ENCODE measurements around the gene NDUFS7. TPM values are rescaled to one million over a fixed set of nuclear protein-coding genes. Genes with fewer than 3 reads are reported as not detected.

NDUFS7 gene
- total and polyA plus RNA-seq, 10 of the 15 experiments (the other 5 are each of a cell fraction or from before 2014, with no cell fraction given) = 5.1 to 282 (median 92.9) TPM

DNA sequence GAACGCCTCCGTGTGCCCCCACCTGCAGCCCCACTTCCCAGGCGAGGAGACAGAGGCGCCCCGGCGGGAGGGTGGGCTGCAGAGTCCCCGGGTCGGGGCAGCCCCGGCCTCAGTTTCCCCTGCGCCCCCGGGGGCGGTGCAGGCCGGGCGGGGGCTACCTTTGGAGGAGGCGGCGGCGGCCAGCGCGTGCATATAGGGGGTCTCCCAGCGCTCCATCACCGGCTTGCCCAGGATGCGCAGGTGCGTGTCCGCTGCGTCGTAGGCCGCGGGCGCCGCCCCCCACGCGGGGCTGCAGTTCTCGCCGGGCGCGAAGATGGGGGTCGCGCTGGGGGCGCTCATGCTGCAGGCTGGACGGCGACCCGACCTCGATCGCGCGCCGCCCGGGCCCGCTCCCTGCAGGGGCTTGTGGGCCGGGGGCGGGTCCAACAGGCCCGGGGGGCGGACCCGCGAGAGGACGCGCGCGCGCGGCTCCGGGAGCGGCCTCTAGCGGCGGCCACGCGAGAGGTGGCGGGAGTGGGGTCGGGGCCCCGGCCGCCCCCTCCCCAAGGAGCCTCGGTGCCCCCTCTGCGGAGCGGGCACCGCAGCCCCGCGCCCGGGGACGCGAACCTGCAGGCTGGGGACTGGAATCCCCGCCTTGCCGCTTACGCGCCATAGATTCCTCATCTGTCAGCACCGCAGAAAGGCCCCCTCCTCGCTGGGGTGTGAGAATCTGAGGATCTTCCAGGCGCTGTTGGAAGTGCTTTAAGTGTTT is 17.6 kb downstream of the NDUFS7 start, which contains the start of gene GAMT:
Gene GAMT (minus strand): TSS at position 405 of the 751 bp plus-strand sequence. CDS start 66 bp downstream, at position 339.
- Histone ChIP-seq H3K4me3 (peak within 1 kb of the TSS; percentile 81), H2AFZ (ENCODE audit: control insufficient read depth, low read depth, low read length) (peak within 1 kb of the TSS; percentile 72), H3K9ac (ENCODE audit: control insufficient read depth, insufficient read depth, low read length) (peak within 1 kb of the TSS; percentile 64), H3K4me2 (ENCODE audit: control insufficient read depth, insufficient read depth) (peak within 1 kb of the TSS; percentile 87), H3K9me3 (replicated peaks; ENCODE audit: control insufficient read depth, insufficient read depth, low read length) (no peaks in the 10 kb centered on the region), H3K36me3 (ENCODE audit: control insufficient read depth in 2 of 2, insufficient read depth in 2 of 2, low read length in 1 of 2) (no peaks in the 10 kb centered on the region), H3K27ac (ENCODE audit: control insufficient read depth, insufficient read depth) (no peak within 1 kb of the TSS), H3K4me1 (ENCODE audit: control insufficient read depth, insufficient read depth, low read length) (peaks cover 4% of the 10 kb centered on the region), H3K79me2 (ENCODE audit: control insufficient read depth, insufficient read depth, low read length) (no peaks in the 10 kb centered on the region; the same call in 1 of the 2 replicates), H4K20me1 (ENCODE audit: control insufficient read depth, insufficient read depth) (no peaks in the 10 kb centered on the region), H3K27me3 (replicated peaks in 1 of 2; ENCODE audit: control insufficient read depth in 2 of 2, insufficient read depth in 2 of 2, low read length in 1 of 2) (peaks cover 1 to 5% of the 10 kb centered on the region in 2 experiments; a peak in 2 of 4 replicates)
- no peak for DNase-seq (ENCODE audit: low read depth, low spot score)
- FAIRE-seq = no peak
- in situ Hi-C loops (cut with MboI) = no loop called here
- intact Hi-C loops (cut with micrococcal nuclease; ENCODE audit: unreplicated experiment) = no loop called here
- no TSS peak for BruUV-seq (replicated peaks)
- WGBS (ENCODE audit: insufficient coverage, insufficient replicate concordance, low lambda C conversion rate, missing lambda C conversion rate) = 2% methylated on average over 85 of the region's 87 CpGs
- ChIA-PET SMC1A (ENCODE audit: uncharacterized antibody, unreplicated experiment) (interaction anchor here (1.1 kb wide), 1 partner anchor 18 kb away, joined by 3 read pairs; no protein-coding TSS in a partner anchor), CTCF (no interaction called here), RAD21 (ENCODE audit: unreplicated experiment) (no interaction called here), POLR2A (no interaction called here)
- ATAC-seq = peak; percentile 81
- TF ChIP-seq LARP7 (IDR thresholded peaks at IDR 0.05) = peak; percentile 70
- TF ChIP-seq PML (IDR thresholded peaks at IDR 0.05; ENCODE audit: low read length) = no peak
- TF ChIP-seq, protein P1, sequence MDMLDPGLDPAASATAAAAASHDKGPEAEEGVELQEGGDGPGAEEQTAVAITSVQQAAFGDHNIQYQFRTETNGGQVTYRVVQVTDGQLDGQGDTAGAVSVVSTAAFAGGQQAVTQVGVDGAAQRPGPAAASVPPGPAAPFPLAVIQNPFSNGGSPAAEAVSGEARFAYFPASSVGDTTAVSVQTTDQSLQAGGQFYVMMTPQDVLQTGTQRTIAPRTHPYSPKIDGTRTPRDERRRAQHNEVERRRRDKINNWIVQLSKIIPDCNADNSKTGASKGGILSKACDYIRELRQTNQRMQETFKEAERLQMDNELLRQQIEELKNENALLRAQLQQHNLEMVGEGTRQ (IDR thresholded peaks at IDR 0.05; ENCODE audit: borderline replicate concordance, low read depth, low read length) = no peak
- TF ChIP-seq JUNB (IDR thresholded peaks at IDR 0.05) = no peak
- 0 out of 2 replicates have a peak, but pooled peaks have one; percentile 16 for TF ChIP-seq NR2C1 (IDR thresholded peaks at IDR 0.05)
- peak; percentile 90; the same call in 1 of the 2 replicates for TF ChIP-seq RB1 (IDR thresholded peaks at IDR 0.05; ENCODE audit: borderline replicate concordance)
- TF ChIP-seq DPF2 (IDR thresholded peaks at IDR 0.05) = peak; percentile 60; the same call in 1 of the 2 replicates
- no peak for TF ChIP-seq SREBF2 (IDR thresholded peaks at IDR 0.05; ENCODE audit: low read length)
- TF ChIP-seq, protein P2, sequence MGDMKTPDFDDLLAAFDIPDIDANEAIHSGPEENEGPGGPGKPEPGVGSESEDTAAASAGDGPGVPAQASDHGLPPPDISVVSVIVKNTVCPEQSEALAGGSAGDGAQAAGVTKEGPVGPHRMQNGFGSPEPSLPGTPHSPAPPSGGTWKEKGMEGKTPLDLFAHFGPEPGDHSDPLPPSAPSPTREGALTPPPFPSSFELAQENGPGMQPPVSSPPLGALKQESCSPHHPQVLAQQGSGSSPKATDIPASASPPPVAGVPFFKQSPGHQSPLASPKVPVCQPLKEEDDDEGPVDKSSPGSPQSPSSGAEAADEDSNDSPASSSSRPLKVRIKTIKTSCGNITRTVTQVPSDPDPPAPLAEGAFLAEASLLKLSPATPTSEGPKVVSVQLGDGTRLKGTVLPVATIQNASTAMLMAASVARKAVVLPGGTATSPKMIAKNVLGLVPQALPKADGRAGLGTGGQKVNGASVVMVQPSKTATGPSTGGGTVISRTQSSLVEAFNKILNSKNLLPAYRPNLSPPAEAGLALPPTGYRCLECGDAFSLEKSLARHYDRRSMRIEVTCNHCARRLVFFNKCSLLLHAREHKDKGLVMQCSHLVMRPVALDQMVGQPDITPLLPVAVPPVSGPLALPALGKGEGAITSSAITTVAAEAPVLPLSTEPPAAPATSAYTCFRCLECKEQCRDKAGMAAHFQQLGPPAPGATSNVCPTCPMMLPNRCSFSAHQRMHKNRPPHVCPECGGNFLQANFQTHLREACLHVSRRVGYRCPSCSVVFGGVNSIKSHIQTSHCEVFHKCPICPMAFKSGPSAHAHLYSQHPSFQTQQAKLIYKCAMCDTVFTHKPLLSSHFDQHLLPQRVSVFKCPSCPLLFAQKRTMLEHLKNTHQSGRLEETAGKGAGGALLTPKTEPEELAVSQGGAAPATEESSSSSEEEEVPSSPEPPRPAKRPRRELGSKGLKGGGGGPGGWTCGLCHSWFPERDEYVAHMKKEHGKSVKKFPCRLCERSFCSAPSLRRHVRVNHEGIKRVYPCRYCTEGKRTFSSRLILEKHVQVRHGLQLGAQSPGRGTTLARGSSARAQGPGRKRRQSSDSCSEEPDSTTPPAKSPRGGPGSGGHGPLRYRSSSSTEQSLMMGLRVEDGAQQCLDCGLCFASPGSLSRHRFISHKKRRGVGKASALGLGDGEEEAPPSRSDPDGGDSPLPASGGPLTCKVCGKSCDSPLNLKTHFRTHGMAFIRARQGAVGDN (IDR thresholded peaks at IDR 0.05) = peak; percentile 48; the same call in 1 of the 2 replicates
- no peak for TF ChIP-seq MYB (IDR thresholded peaks at IDR 0.05; ENCODE audit: borderline replicate concordance, low read depth, low read length)
- TF ChIP-seq, protein P3, sequence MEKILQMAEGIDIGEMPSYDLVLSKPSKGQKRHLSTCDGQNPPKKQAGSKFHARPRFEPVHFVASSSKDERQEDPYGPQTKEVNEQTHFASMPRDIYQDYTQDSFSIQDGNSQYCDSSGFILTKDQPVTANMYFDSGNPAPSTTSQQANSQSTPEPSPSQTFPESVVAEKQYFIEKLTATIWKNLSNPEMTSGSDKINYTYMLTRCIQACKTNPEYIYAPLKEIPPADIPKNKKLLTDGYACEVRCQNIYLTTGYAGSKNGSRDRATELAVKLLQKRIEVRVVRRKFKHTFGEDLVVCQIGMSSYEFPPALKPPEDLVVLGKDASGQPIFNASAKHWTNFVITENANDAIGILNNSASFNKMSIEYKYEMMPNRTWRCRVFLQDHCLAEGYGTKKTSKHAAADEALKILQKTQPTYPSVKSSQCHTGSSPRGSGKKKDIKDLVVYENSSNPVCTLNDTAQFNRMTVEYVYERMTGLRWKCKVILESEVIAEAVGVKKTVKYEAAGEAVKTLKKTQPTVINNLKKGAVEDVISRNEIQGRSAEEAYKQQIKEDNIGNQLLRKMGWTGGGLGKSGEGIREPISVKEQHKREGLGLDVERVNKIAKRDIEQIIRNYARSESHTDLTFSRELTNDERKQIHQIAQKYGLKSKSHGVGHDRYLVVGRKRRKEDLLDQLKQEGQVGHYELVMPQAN (conservative IDR thresholded peaks at IDR 0.05) = peak; percentile 79
- TF ChIP-seq SMARCA5 (IDR thresholded peaks at IDR 0.05) = peak; percentile 77
- TF ChIP-seq, protein P4, sequence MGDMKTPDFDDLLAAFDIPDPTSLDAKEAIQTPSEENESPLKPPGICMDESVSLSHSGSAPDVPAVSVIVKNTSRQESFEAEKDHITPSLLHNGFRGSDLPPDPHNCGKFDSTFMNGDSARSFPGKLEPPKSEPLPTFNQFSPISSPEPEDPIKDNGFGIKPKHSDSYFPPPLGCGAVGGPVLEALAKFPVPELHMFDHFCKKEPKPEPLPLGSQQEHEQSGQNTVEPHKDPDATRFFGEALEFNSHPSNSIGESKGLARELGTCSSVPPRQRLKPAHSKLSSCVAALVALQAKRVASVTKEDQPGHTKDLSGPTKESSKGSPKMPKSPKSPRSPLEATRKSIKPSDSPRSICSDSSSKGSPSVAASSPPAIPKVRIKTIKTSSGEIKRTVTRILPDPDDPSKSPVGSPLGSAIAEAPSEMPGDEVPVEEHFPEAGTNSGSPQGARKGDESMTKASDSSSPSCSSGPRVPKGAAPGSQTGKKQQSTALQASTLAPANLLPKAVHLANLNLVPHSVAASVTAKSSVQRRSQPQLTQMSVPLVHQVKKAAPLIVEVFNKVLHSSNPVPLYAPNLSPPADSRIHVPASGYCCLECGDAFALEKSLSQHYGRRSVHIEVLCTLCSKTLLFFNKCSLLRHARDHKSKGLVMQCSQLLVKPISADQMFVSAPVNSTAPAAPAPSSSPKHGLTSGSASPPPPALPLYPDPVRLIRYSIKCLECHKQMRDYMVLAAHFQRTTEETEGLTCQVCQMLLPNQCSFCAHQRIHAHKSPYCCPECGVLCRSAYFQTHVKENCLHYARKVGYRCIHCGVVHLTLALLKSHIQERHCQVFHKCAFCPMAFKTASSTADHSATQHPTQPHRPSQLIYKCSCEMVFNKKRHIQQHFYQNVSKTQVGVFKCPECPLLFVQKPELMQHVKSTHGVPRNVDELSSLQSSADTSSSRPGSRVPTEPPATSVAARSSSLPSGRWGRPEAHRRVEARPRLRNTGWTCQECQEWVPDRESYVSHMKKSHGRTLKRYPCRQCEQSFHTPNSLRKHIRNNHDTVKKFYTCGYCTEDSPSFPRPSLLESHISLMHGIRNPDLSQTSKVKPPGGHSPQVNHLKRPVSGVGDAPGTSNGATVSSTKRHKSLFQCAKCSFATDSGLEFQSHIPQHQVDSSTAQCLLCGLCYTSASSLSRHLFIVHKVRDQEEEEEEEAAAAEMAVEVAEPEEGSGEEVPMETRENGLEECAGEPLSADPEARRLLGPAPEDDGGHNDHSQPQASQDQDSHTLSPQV (IDR thresholded peaks at IDR 0.05) = 0 out of 2 replicates have a peak, but pooled peaks have one; percentile 44

All from GM12878 (cell line).